ENCODE measurements around the gene GGA1.

GGA1 gene

GRCh38 chr22:37632174-37633088 is 23.8 kb downstream of the GGA1 start:
- DNase-seq = no peak

- no peak for DNase-seq
Measured at GRCh38 chr22:37633089-37633624, 24.5 kb downstream of the GGA1 start.

- no peak for DNase-seq
Measured at GRCh38 chr22:37633625-37634416, 25.2 kb downstream of the GGA1 start.

GRCh38 chr22:37634417-37634924 is 25.8 kb downstream of the GGA1 start:
- DNase-seq = no peak

GRCh38 chr22:37635157-37635556 is 26.5 kb downstream of the GGA1 start:
- no peak for DNase-seq

GRCh38 chr22:37636186-37636948 is 27.7 kb downstream of the GGA1 start:
- no peak for DNase-seq

- no peak for DNase-seq
Measured at GRCh38 chr22:37636949-37637273, 28.3 kb downstream of the GGA1 start.

GRCh38 chr22:37638391-37639069 is 29.9 kb downstream of the GGA1 start:
- DNase-seq = no peak

- DNase-seq = no peak
Measured at GRCh38 chr22:37639070-37639760, 30.6 kb downstream of the GGA1 start, which contains the start of gene SH3BP1. Gene SH3BP1, plus strand, starts transcription at chr22:37639669. Its CDS starts 119 bp downstream, at chr22:37639788.

- no peak for DNase-seq
Measured at GRCh38 chr22:37639771-37640590, 31.3 kb downstream of the GGA1 start.

GRCh38 chr22:37640591-37641560 is 32.2 kb downstream of the GGA1 start:
- no peak for DNase-seq

- DNase-seq = no peak
Measured at GRCh38 chr22:37641561-37641949, 32.9 kb downstream of the GGA1 start.

- DNase-seq = no peak
Measured at GRCh38 chr22:37643225-37643847, 34.7 kb downstream of the GGA1 start.

GRCh38 chr22:37647317-37647716 is 38.7 kb downstream of the GGA1 start:
- no peak for DNase-seq

GRCh38 chr22:37647928-37648327 is 39.3 kb downstream of the GGA1 start:
- DNase-seq = no peak

- DNase-seq = no peak
Measured at GRCh38 chr22:37650463-37651136, 42.0 kb downstream of the GGA1 start.

GRCh38 chr22:37654563-37655251 is 46.1 kb downstream of the GGA1 start:
- no peak for DNase-seq

GRCh38 chr22:37655252-37655563 is 46.6 kb downstream of the GGA1 start:
- DNase-seq = no peak

Measured in cortex of kidney (tissue), 1 donor.